Bone marrow (tissue), 2 donors: ENCODE measurements around the gene CDC42.

Source experiments
- DNase-seq, 2 donors: peaks; one replicate each; lab custom pipeline; 2025; lab: John Stamatoyannopoulos, UW

Gene CDC42

GRCh38 chr1:22108339-22109105 is 56.0 kb downstream of the CDC42 start:
- DNase-seq: no peak

GRCh38 chr1:22110016-22110415 is 57.5 kb downstream of the CDC42 start:
- DNase-seq: no peak

GRCh38 chr1:22111115-22111514 is 58.6 kb downstream of the CDC42 start:
- DNase-seq: no peak

GRCh38 chr1:22111620-22112019 is 59.1 kb downstream of the CDC42 start:
- DNase-seq: no peak

GRCh38 chr1:22112554-22112953 is 60.0 kb downstream of the CDC42 start:
- DNase-seq: no peak

- DNase-seq: no peak
These were observed 61.8 kb downstream of the CDC42 start for GRCh38 chr1:22114083-22115012.

- no peak for DNase-seq
These were observed 62.8 kb downstream of the CDC42 start for GRCh38 chr1:22115286-22115685.

GRCh38 chr1:22117238-22117637 is 64.7 kb downstream of the CDC42 start:
- DNase-seq: no peak

GRCh38 chr1:22117851-22118250 is 65.3 kb downstream of the CDC42 start:
- no peak for DNase-seq

GRCh38 chr1:22118291-22118992 is 65.9 kb downstream of the CDC42 start:
- DNase-seq: no peak

- no peak for DNase-seq
These were observed 67.3 kb downstream of the CDC42 start for GRCh38 chr1:22119626-22120468.

- no peak for DNase-seq
These were observed 67.9 kb downstream of the CDC42 start for GRCh38 chr1:22120469-22120790.

GRCh38 chr1:22121421-22121911 is 69.0 kb downstream of the CDC42 start:
- no peak for DNase-seq

- DNase-seq: no peak
These were observed 70.0 kb downstream of the CDC42 start for GRCh38 chr1:22122273-22123070.

GRCh38 chr1:22123071-22123390 is 70.5 kb downstream of the CDC42 start:
- no peak for DNase-seq

GRCh38 chr1:22123901-22124404 is 71.4 kb downstream of the CDC42 start:
- DNase-seq: no peak

GRCh38 chr1:22124592-22125229 is 72.2 kb downstream of the CDC42 start:
- no peak for DNase-seq

- DNase-seq: no peak
These were observed 74.0 kb downstream of the CDC42 start for GRCh38 chr1:22126531-22126930.

GRCh38 chr1:22127248-22127647 is 74.7 kb downstream of the CDC42 start:
- no peak for DNase-seq

GRCh38 chr1:22127731-22128130 is 75.2 kb downstream of the CDC42 start:
- no peak for DNase-seq
